HG03045 (cell line): ENCODE data around the gene CSTF1.
"Not testable (repeated sequence)": the region's sequence is repeated elsewhere in the genome, so short reads cannot be mapped to it uniquely, and the experiment has no call there.

Experiments
- ATAC-seq: cut with Tn5 transposase; IDR thresholded peaks from one replicate; pipeline ENCODE4 v1.9.1; 2021; ENCODE audit warnings: mild to moderate bottlenecking, moderate library complexity; ENCODE audit not compliant: unreplicated experiment

CSTF1 gene

DNA sequence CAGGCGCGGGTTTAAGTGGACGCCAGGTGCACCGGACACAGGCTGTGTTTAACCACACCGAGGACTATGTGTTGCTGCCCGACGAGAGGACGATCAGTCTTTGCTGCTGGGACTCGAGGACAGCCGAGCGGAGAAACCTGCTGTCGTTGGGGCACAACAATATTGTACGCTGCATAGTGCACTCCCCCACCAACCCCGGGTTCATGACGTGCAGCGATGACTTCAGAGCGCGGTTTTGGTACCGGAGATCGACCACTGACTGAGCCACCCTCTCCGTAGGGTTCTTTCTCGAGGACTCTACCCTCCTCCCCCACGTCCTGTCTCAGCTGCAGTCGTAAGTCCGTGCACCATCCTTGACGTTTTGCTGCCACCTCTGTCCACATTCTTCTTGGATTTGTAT is 11.0 kb downstream of the CSTF1 start:
- no peak for ATAC-seq

DNA sequence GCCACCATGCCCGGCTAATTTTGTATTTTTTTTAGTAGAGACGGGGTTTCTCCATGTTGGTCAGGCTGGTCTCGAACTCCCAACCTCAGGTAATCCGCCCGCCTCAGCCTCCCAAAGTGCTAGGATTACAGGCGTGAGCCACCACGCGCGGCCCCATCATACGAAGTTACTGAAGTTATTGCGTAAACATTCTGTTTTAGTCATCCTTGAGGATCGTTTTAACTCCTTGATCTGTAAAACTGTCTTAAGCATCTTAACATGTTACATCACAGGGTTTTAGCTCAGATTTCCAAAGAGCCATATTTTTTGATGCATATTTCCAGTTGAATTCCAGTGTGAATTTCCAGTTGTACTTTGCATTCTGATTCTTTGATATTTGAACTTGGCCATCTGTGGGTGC is 12.9 kb downstream of the CSTF1 start:
- ATAC-seq = not testable (repeated sequence)

DNA sequence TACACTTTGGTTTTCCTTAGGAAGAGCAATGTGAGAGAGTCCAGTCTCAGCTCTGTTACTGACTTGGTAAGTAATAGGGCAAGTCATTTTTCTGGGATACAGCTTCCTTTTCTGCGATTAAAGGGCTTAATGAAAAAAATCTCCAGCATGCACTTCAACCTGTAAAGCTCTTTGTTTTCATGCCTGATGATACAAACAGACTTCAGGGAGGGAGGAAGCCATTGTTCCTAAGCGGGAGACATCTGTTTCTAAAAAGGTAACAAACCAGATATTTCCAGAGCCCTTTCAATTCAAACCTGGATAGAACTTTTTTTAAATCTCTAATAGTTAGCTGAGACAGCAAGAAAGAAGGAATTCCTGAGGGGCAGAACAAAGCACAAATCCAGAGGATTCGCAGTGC is 14.5 kb downstream of the CSTF1 start:
- ATAC-seq = no peak

DNA sequence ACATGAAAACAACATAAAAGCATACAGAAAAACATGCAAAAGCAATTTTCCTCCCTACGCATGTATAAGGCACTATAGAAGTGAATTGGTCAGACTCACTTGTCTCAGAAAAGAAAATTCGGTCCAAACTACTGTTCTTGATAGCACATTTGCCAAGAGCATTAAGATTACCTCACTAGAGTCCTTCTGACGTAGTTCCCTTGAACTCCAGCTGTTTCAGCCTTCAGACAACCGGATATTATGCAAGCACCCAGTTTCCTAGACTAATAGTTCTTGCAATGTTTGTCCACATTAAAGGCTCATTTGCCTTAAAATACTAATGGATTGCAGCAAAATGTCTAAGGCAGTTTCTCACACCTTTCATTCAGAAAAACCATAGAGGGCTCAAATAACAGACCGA is 17.1 kb downstream of the CSTF1 start:
- ATAC-seq = no peak

DNA sequence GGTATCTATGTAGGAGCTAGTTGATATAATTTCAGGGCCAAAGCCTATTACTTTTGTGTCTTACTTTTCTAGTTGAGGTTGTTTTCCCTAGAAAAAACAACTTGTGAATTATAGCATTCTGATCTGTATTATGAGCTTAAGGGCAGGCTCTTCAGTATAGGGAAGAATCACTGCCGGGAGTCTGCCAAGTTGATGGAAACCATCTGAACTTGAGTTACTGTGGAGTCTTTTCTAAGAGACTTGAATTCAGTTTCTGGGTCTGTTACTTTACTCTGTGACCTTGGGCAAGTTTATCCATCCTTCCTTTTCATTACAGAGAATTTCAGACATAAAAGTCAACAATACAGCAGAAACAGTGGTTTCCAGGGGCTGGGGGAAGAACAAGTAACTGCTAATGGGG is 17.5 kb downstream of the CSTF1 start:
- no peak for ATAC-seq

DNA sequence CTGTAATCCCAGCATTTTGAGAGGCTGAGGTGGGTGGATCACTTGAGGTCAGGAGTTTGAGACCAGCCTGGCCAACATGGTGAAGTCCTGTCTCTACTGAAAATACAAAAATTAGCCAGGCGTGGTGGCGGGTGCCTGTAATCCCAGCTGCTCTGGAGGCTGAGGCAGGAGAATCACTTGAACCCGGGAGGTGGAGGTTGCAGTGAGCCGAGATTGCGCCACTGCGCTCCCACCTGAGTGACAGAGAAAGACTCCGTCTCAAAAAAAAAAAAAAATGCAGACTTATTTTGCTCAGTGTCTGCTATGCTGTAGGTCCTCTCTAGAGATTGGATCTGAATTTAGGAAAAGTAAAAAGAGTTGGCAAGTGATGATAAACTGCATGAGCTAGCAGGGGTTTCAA is 18.8 kb downstream of the CSTF1 start:
- ATAC-seq = not testable (repeated sequence)

DNA sequence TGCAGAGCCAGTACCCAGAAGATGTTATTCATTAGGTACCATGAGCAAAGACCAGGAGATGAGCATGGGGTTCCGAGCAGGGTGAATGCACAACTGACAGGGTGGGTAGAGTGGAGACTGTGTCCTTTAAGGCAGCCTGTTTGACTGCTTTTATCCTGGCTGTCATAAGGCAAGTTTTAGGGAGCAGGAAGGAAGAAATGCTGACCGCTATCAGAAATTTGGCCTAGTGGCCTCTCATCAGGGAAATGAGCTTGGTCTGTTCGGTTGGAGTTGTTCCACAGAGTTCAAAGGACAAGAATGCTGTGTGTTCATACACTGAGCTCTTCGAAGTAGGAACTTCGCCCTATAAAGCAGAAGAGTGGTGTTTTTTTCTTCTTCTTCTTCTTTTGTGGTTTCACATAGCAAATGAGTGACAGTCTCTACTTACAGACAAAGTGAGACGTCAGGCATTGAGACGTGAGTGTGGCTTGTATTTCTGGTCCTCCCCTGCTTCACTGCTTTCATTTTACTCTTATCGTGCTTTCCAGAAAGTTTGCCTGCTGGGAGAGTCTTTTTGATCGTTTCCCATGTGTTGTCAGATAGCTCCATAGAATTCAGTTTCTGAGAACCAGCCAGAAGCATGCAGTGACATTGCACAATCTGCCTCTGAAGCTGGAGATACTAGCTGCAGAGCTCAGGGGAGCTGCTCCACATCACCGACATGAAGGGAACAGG is 19.5 kb downstream of the CSTF1 start, which contains the start of gene CASS4:
Gene CASS4 (plus strand): TSS at position 502 of the 714 bp plus-strand sequence. CDS start 199 bp downstream, at position 701.
- no peak for ATAC-seq

DNA sequence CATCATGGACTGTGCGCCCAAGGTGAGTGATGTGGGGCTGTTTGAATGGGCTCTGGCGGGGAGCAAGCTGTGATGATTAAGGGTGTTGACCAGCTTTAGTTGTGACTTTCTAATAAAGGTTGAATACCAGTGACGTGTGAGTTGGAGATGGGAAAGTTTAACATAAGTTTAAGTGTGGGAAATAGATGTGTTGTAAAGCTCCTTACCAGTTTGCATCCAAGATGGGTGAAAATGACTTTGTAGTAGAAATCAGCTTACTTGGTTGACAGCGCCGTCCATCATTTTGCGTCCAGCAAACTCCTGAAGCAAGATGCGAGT is 20.0 kb downstream of the CSTF1 start:
- ATAC-seq = no peak

DNA sequence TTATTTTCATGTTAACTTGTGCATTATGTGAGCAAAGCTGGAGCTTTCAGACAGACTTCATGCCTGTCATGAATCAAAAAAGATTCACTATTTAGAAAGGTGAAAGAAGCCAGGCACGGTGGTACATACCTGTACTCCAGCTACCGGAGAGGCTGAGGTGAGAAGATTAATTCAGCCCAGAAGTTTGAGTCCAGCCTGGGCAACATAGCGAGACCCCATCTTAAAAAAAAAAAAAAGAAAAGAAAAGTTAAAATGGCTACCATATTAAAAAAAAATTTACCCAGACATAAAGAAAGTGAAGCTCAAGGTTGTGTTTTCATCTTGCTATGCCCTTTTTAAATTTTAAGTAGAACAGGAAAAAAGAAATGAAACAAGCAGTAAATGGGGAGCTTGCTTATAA is 20.5 kb downstream of the CSTF1 start:
- no peak for ATAC-seq

DNA sequence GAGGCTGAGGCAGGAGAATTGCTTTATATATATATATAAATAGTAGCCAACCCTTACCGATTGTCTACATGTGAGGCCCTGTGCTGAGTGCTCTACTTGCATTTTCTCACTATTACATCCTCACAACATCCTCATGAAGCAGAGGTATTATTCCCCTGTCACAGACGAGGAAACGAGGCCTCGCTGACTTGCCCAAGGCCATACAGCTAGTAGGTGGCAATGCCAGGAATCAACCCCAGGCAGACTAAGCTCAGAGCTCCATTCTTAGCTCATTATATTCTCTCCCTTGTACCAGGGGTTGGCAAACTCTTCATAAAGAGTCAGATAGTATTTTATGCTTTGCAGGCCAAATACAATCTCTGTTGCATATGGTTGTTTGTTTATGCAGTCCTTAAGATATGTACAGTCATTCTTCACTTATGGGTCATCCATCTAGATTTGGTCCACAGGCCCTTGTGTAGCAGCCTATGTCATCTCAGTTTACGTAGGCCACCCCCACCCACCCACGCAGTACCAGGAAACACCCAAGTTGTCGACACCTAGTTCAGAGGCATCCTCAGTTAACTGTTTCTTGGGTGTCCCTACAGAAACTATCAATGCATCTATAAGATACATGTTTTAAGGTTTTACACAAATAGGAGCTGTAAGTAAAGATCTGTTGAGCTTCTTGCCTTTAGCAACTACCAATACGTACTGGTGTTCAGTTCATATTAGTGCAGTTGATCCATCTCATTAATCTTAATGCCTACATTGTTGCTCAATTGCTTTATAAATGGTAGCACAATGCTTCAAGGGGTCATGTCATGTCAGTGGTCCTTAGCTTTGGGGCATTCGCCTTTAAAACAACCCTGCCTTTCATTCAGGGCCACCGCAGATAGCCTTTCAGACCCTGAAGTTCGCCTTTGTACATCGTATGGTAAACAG is 22.7 kb downstream of the CSTF1 start:
- no peak for ATAC-seq

DNA sequence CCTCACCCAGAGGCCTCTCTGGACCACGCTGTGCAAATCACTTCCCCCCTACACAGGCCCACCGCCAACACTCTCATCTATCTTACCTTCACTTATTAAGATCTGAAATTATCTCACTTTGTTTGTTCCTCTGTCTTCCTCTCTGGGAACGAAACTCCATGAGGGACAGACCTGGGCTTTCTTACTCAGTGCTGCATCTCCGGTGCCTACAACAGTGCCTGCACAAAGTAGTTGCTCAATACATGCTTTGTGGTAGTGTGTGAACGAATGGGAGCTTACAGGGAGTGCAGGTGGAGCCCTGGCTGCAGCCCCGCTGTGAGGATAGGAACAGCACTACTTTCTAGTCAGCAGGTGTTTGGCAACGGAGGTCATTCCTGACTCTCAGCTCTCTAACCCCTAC is 25.0 kb downstream of the CSTF1 start:
- ATAC-seq = no peak

DNA sequence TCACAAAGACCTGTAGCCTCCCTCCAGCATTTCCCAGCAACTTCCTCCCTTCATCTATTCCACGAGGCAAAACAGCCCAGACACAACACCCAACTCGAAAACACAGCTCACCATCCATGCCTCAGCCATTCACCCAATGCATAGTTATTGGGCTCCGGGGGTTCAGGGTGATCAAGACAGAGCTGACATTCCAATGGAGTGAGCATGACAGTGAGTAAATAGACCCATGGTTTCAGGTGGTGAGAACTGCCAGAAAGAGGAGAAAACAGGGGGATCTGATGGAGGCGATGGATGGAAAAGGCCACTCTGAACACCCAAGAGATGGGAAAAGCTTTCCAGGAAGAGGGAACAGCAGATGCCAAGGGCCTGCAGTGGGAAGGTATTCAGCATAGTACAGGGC is 25.5 kb downstream of the CSTF1 start:
- no peak for ATAC-seq

DNA sequence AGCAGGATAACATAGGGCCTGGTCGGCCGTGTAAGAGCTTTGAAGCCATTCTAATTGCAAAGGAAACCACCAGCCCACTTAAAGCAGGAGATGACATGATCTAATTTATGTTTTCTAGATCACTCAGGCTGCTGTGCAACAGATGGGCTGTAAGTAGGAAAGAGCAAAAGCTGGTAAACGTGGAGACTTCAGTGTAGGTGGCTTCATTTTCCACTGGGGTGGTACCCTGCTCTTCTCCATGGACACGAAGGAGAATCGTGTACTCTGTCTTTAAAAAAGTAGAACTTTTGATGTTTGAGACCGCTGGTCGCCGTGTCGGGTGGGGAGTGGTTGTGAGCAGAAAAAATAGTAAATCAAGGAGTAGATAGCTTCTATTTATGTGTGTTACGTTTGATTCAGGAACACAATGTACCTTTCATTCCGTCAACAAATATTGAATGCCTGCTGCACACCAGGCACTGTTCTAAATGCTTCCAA is 26.0 kb downstream of the CSTF1 start:
- no peak for ATAC-seq

DNA sequence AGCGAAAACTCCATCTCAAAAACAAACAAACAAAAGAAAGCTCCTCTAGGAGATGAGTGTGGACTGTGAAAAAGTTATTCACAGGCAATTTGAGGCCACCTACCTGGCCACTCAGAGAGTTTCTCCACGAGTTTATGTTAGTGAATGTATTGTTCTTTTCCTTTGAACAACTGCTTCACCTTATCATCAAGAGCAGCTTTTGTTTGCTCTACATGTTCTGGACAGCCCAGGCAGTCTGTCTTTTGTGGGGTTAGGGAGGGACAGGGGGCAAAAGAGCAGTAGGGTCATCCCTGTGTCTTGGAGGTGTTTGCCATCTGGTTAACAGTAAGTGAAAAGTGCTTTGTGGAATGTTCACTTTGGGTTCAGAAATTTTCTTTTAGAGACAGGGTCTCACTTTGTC is 27.6 kb downstream of the CSTF1 start:
- ATAC-seq = no peak

DNA sequence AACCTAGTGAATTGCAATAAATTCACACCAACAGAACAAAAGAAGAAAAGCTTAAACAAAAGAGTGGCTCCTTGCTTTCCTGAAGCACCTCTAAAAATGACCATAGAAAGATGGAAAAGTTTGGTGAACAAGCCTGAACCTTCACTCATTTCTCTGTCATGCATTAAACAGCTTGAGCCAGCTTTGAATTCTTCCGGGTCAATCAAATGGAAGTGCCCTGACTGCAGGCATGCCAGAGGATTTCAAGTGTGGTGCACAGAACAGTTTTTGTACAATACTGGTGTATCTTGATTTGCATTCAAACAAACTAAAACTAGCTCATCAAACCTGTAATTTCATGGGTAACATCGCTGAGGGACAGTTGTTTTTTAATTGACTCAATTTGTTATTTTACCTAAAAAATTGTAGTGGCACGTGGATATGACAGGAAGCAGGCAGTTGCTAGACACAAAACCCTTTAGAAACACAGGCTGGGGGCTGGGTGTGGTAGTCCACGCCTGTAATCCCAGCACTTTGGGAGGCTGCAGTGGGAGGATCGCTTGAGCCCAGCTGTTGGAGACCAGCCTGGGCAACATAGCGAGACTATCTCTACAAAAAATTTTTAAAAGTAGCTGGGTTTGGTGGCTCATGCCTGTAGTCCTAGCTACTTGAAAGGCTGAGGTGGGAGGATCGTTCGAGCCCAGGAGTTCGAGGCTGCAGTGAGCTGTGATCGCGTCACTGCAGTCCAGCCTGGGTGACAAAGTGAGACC is 28.7 kb downstream of the CSTF1 start:
- ATAC-seq = no peak

DNA sequence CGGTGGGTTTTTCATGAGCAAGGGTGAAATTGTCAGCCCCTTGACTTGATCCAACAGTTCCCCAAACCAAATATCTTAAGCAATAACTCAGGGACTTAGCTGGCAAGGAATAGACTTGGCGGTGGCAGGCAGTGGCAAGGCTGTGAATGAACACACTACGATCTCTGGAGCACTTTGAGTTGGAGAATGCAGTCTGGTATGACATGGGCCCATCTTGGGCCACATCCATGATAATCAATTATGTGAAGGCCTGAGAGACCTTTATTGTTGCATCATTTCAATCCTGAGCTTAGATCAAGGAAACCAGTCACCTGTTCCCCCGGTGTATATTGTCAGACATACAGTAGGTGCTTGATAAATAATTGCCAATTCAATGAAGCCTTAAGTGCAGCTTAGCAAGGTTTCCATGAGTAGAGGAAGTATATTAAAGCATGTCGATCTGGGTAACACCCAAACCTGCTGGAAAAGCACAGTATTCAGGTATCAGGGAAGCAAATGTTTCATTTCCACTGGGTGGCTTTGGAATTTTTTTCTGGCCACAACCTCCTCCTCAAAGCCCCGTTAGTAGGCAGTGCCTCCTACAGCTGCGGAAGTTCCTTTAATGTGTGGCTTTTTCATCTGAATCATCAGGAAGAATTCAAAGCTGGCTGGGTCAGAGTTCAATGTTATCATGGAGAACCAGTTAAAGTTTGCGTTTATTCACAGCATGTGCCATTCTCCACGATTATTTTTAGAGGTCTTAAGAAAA is 29.8 kb downstream of the CSTF1 start:
- ATAC-seq = no peak

DNA sequence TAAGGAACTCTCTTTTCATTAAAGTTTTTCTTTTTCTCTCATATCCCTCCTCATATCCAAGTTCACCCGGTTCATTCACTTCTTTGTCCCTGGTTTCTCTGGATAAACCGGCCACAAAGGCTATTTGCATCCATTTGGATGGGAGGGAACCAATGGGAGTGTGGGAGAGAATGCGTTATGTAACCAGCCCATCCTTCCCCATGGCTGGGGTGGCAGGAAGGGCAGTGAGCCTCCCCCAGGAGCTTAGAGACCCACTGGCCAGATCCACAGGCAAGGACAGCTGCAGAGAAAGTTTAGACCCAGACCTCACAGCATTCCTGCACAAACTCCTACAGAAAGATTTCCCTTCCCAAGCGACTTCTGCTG is 30.4 kb downstream of the CSTF1 start:
- no peak for ATAC-seq

DNA sequence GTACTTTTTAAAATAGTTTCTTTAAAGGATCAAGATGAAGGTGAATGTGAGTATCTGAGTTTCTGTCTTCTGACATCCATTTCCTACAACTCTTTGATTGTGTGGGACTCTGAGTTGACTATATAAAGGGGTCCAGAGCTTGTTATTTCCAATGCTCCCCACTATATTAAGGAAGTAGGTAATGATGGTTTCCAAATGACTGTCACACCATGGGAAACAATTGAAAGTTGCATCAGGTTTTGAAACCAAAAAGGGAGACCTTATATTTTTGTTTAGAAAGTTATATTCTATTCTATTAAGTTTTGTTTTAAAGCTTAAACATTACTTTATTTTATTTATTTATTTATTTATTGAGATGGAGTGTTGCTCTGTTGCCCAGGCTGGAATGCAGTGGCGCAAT is 30.8 kb downstream of the CSTF1 start:
- ATAC-seq = no peak

DNA sequence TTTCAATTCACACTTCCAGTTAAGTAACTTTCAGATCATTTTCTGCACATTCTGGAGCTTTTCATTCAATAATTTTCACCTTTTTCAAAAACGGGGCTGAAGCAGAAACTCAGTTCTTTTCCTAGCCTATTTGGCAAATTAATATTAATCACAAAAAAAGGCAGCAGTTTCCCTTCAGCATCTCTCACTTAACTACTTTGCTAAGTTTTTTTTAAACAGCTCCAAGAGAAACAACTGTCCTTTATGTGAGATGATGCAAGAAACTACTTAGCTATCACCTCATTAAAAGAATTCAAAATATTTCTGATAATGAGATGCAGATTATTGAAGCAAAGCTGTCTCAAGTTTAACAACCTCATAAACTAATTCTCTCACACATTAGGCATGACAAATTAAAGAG is 31.4 kb downstream of the CSTF1 start:
- ATAC-seq = no peak

DNA sequence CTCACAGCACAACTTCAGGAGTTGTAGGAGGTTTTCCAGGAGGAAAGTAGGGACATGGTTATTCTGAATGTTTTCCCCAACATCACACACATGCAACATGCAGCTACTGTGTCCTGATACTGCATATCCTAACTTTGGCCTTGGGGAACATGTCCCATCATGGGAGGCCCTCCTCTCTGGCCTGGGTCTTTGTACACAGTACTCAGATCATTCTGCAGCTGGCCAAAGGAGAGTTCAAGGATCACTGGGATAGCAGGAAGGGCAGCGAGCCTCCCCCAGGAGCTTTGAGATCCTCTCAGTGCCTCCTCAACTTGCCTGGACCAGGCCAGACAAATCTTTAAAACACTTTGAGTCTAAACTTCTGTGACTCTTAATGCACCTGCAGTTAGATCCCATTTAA is 32.5 kb downstream of the CSTF1 start:
- no peak for ATAC-seq

DNA sequence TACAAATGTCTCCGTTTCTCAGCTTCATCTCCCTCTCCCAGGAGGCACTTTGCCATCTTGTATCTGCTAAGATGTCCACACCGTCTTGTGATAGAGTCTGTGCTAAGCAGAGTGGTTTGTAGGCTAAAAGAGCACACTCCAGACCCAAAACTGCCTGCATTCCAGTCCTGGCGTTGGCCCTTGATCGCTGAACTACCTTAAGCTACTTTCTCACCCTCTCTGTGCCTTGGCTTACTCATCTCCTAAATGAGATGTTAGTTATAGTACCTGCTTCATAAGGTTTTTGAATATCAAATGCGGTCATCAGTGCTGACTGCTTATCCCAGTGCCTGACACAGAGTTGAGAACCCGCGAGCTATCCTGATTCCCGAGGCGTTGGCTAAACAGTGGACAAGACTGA is 33.6 kb downstream of the CSTF1 start:
- ATAC-seq = no peak
